ENCODE results near the gene DDAH2.

The DDAH2 gene

GRCh38 chr6:31733734-31734133, 4.6 kb upstream of the DDAH2 start:
- Histone ChIP-seq H3K27me3 (replicated peaks) (no peaks in the 10 kb centered on the region), H3K4me3 (ENCODE audit: low read depth, low read length) (peak overlapping the region; percentile 96), H3K27ac (no peak overlapping the region), H3K36me3 (replicated peaks) (peaks cover 39% of the 10 kb centered on the region)
- no peak for TF ChIP-seq CTCF (IDR thresholded peaks at IDR 0.05; ENCODE audit: low read depth, low read length, missing control alignments)
- DNase-seq = no peak
- in situ Hi-C loops (cut with HindIII; ENCODE audit: low pct_ligation_motif_present, low sequenced_read_pairs) = no loop called here

DNA sequence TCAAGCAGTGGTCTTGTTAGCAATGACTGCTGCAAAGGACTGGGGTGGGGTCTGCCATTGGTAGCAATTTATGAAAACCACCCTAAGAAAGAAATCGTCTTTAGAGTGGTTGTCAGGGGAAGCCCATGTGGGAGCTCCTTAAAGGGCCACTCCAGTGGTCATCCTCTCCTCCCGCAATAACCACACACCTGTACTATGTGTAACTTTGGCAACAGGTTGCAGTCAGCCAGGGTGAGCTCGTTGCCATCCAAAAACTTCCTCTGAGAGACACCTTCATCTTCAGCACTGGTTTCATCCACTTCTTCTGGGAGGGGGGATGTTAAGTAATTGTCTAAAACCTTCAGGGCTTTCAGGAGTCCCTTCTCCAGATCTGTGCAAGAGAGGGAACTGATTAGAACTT, 2.9 kb upstream of the DDAH2 start:
- Histone ChIP-seq H3K27ac (no peak overlapping the region), H3K36me3 (replicated peaks) (peaks cover 48% of the 10 kb centered on the region), H3K27me3 (replicated peaks) (no peaks in the 10 kb centered on the region), H3K4me3 (ENCODE audit: low read depth, low read length) (no peak overlapping the region)
- DNase-seq = no peak
- in situ Hi-C loops (cut with HindIII; ENCODE audit: low pct_ligation_motif_present, low sequenced_read_pairs) = no loop called here
- TF ChIP-seq CTCF (IDR thresholded peaks at IDR 0.05; ENCODE audit: low read depth, low read length, missing control alignments) = no peak

GRCh38 chr6:31730631-31731086, 1.6 kb upstream of the DDAH2 start:
- Histone ChIP-seq H3K27me3 (replicated peaks) (no peaks in the 10 kb centered on the region), H3K4me3 (ENCODE audit: low read depth, low read length) (no peak overlapping the region), H3K27ac (no peak overlapping the region), H3K36me3 (replicated peaks) (peaks cover 56% of the 10 kb centered on the region)
- TF ChIP-seq CTCF (IDR thresholded peaks at IDR 0.05; ENCODE audit: low read depth, low read length, missing control alignments) = no peak
- in situ Hi-C loops (cut with HindIII; ENCODE audit: low pct_ligation_motif_present, low sequenced_read_pairs) = no loop called here
- no peak for DNase-seq

GRCh38 chr6:31729979-31730630, 1.0 kb upstream of the DDAH2 start:
- Histone ChIP-seq H3K36me3 (replicated peaks) (peaks cover 56% of the 10 kb centered on the region), H3K27ac (peak overlapping the region; percentile 59), H3K4me3 (ENCODE audit: low read depth, low read length) (peak overlapping the region; percentile 84), H3K27me3 (replicated peaks) (no peaks in the 10 kb centered on the region)
- no peak for TF ChIP-seq CTCF (IDR thresholded peaks at IDR 0.05; ENCODE audit: low read depth, low read length, missing control alignments)
- DNase-seq = peak; percentile 77
- in situ Hi-C loops (cut with HindIII; ENCODE audit: low pct_ligation_motif_present, low sequenced_read_pairs) = no loop called here

DNA sequence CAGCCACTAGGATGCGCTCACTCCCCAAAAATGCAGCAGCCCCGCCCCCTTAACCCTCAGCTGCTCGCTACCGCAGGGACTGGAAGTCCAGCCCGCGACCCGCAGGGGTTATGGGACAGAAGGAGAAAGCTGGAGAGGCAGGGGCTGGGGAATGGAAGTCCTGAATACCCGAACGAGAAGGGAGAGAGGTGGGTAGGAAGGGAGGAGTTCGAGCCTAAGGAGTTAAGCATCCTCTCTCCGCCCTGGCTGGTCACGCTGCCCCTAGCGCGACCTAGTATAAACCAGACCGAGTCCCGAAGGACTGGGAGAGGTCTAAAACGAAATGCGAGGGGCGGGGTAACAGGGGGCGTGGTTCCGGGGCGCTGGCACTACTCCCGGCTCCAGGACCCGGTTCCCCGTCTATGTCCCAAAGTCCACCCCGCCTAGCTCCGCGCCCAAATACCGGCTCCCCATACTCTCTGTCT, 448 bp upstream of the DDAH2 start:
- peak; percentile 83 for DNase-seq
- Histone ChIP-seq H3K27me3 (replicated peaks) (no peaks in the 10 kb centered on the region), H3K4me3 (ENCODE audit: low read depth, low read length) (peak overlapping the region; percentile 84), H3K36me3 (replicated peaks) (peaks cover 56% of the 10 kb centered on the region), H3K27ac (peak overlapping the region; percentile 59)
- in situ Hi-C loops (cut with HindIII; ENCODE audit: low pct_ligation_motif_present, low sequenced_read_pairs) = no loop called here
- no peak for TF ChIP-seq CTCF (IDR thresholded peaks at IDR 0.05; ENCODE audit: low read depth, low read length, missing control alignments)
